Measurements from ENCODE around the gene UBE2H. TPM values are rescaled to one million over a fixed set of nuclear protein-coding genes. Genes with fewer than 3 reads are reported as not detected.

UBE2H gene
- total and polyA plus RNA-seq, 5 experiments from 2014 or later: 36.4 to 61.4 (median 46.7) TPM

- H3K4me3 Mint-ChIP-seq: no peak overlapping the region
Measured at GRCh38 chr7:129821476-129821875, 131.3 kb downstream of the UBE2H start.

GRCh38 chr7:129816742-129817141, 136.0 kb downstream of the UBE2H start:
- POLR2A ChIA-PET: no interaction called here
- ATAC-seq: no peak
- no peak for DNase-seq
- peaks cover 0 to 7% (median 0%) of the 10 kb centered on the region in 5 donors for H3K27me3 Mint-ChIP-seq
- H3K36me3 Mint-ChIP-seq: peaks cover 0 to 23% (median 17%) of the 10 kb centered on the region in 3 donors
- H3K27ac Mint-ChIP-seq: no peak overlapping the region
- H3K4me3 Mint-ChIP-seq: no peak overlapping the region
- peaks cover 9 to 16% (median 14%) of the 10 kb centered on the region in 9 donors for H3K9me3 Mint-ChIP-seq
- H3K4me1 Mint-ChIP-seq: no peaks in the 10 kb centered on the region

More at GRCh38 chr7:129821476-129821875, 131.3 kb downstream of the UBE2H start:
- Mint-ChIP-seq H3K9me3 (peaks cover 9 to 16% (median 13%) of the 10 kb centered on the region in 9 donors), H3K27ac (no peak overlapping the region), H3K27me3 (no peaks in the 10 kb centered on the region), H3K36me3 (peaks cover 0 to 20% (median 17%) of the 10 kb centered on the region in 3 donors), H3K4me1 (peaks cover 7 to 13% (median 10%) of the 10 kb centered on the region in 4 donors)
- POLR2A ChIA-PET: interaction anchor here (0.6 kb wide), 1 partner anchor 164 kb away, joined by 5 read pairs; no protein-coding TSS in a partner anchor
- ATAC-seq (no peak), DNase-seq (no peak)

GRCh38 chr7:129807863-129808262, 144.9 kb downstream of the UBE2H start:
- ATAC-seq (no peak), DNase-seq (no peak)
- Mint-ChIP-seq H3K27me3 (peaks cover 0 to 4% (median 3%) of the 10 kb centered on the region in 5 donors), H3K36me3 (no peaks in the 10 kb centered on the region), H3K9me3 (no peaks in the 10 kb centered on the region), H3K27ac (peak overlapping the region in 2 of 10 donors; percentile 5 to 44), H3K4me1 (no peaks in the 10 kb centered on the region), H3K4me3 (peak overlapping the region in 1 of 10 donors; percentile 6)
- POLR2A ChIA-PET: no interaction called here

GRCh38 chr7:129804890-129805719, 147.7 kb downstream of the UBE2H start:
- ATAC-seq (no peak), DNase-seq (no peak)
- Mint-ChIP-seq H3K27ac (peak overlapping the region in 1 of 10 donors; percentile 55), H3K9me3 (no peaks in the 10 kb centered on the region), H3K36me3 (no peaks in the 10 kb centered on the region), H3K4me3 (no peak overlapping the region), H3K4me1 (peaks cover 0 to 2% (median 0%) of the 10 kb centered on the region in 4 donors), H3K27me3 (peaks cover 0 to 3% (median 0%) of the 10 kb centered on the region in 5 donors)
- POLR2A ChIA-PET: no interaction called here

- peaks cover 0 to 3% (median 0%) of the 10 kb centered on the region in 5 donors for H3K27me3 Mint-ChIP-seq
- POLR2A ChIA-PET: no interaction called here
Measured at GRCh38 chr7:129804111-129804889, 148.5 kb downstream of the UBE2H start.

GRCh38 chr7:129803546-129804081, 149.1 kb downstream of the UBE2H start:
- peaks cover 0 to 2% (median 0%) of the 10 kb centered on the region in 4 donors for H3K4me1 Mint-ChIP-seq
- no peaks in the 10 kb centered on the region for H3K36me3 Mint-ChIP-seq
- peaks cover 0 to 3% (median 0%) of the 10 kb centered on the region in 5 donors for H3K27me3 Mint-ChIP-seq
- ATAC-seq (no peak), DNase-seq (no peak)
- POLR2A ChIA-PET: no interaction called here
- no peaks in the 10 kb centered on the region for H3K9me3 Mint-ChIP-seq
- H3K27ac Mint-ChIP-seq: peak overlapping the region in 1 of 10 donors; percentile 20
- H3K4me3 Mint-ChIP-seq: no peak overlapping the region

More at GRCh38 chr7:129804111-129804889, 148.5 kb downstream of the UBE2H start:
- ATAC-seq (no peak), DNase-seq (no peak)
- Mint-ChIP-seq H3K4me1 (peaks cover 0 to 2% (median 0%) of the 10 kb centered on the region in 4 donors), H3K27ac (no peak overlapping the region), H3K36me3 (no peaks in the 10 kb centered on the region), H3K9me3 (no peaks in the 10 kb centered on the region), H3K4me3 (no peak overlapping the region)

GRCh38 chr7:129801882-129802281, 150.9 kb downstream of the UBE2H start:
- no peak for DNase-seq
- Mint-ChIP-seq H3K36me3 (no peaks in the 10 kb centered on the region), H3K4me1 (peaks cover 0 to 2% (median 0%) of the 10 kb centered on the region in 4 donors), H3K27ac (no peak overlapping the region), H3K4me3 (no peak overlapping the region), H3K27me3 (peaks cover 0 to 3% (median 0%) of the 10 kb centered on the region in 5 donors), H3K9me3 (no peaks in the 10 kb centered on the region)
- ATAC-seq: peak in 1 of 2 donors; percentile 14
- POLR2A ChIA-PET: no interaction called here

GRCh38 chr7:129800901-129801300, 151.9 kb downstream of the UBE2H start:
- Mint-ChIP-seq H3K4me3 (no peak overlapping the region), H3K4me1 (peaks cover 0 to 2% (median 0%) of the 10 kb centered on the region in 4 donors), H3K27ac (peak overlapping the region in 1 of 10 donors; percentile 44)

GRCh38 chr7:129799350-129799955, 153.3 kb downstream of the UBE2H start:
- Mint-ChIP-seq H3K9me3 (no peaks in the 10 kb centered on the region), H3K27me3 (peaks cover 0 to 3% (median 0%) of the 10 kb centered on the region in 5 donors), H3K36me3 (no peaks in the 10 kb centered on the region), H3K27ac (no peak overlapping the region), H3K4me3 (no peak overlapping the region), H3K4me1 (peaks cover 0 to 2% (median 0%) of the 10 kb centered on the region in 4 donors)
- POLR2A ChIA-PET: no interaction called here
- no peak for DNase-seq
- ATAC-seq: no peak

More at GRCh38 chr7:129800901-129801300, 151.9 kb downstream of the UBE2H start:
- Mint-ChIP-seq H3K9me3 (no peaks in the 10 kb centered on the region), H3K36me3 (no peaks in the 10 kb centered on the region), H3K27me3 (peaks cover 0 to 3% (median 0%) of the 10 kb centered on the region in 5 donors)
- POLR2A ChIA-PET: no interaction called here
- no peak for ATAC-seq
- DNase-seq: no peak

GRCh38 chr7:129798616-129799349, 154.0 kb downstream of the UBE2H start:
- no peak for DNase-seq
- no peak overlapping the region for H3K4me3 Mint-ChIP-seq

GRCh38 chr7:129797214-129797789, 155.5 kb downstream of the UBE2H start:
- peaks cover 0 to 2% (median 0%) of the 10 kb centered on the region in 4 donors for H3K4me1 Mint-ChIP-seq
- DNase-seq: no peak
- peak overlapping the region in 1 of 10 donors; percentile 65 for H3K27ac Mint-ChIP-seq
- H3K9me3 Mint-ChIP-seq: no peaks in the 10 kb centered on the region
- no peak overlapping the region for H3K4me3 Mint-ChIP-seq
- no peaks in the 10 kb centered on the region for H3K36me3 Mint-ChIP-seq
- POLR2A ChIA-PET: no interaction called here
- peaks cover 0 to 5% (median 0%) of the 10 kb centered on the region in 5 donors for H3K27me3 Mint-ChIP-seq
- no peak for ATAC-seq

More at GRCh38 chr7:129798616-129799349, 154.0 kb downstream of the UBE2H start:
- Mint-ChIP-seq H3K9me3 (no peaks in the 10 kb centered on the region), H3K4me1 (peaks cover 0 to 2% (median 0%) of the 10 kb centered on the region in 4 donors), H3K27ac (peak overlapping the region in 1 of 10 donors; percentile 79), H3K27me3 (peaks cover 0 to 5% (median 0%) of the 10 kb centered on the region in 5 donors), H3K36me3 (no peaks in the 10 kb centered on the region)
- POLR2A ChIA-PET: no interaction called here
- ATAC-seq: no peak
